ENCODE results near the gene ZBTB7C. TPM values are rescaled to one million over a fixed set of nuclear protein-coding genes. Genes with fewer than 3 reads are reported as not detected.

ZBTB7C gene
- total RNA-seq, 2 experiments from 2014 or later = not detected

- no peak overlapping the region for H2AFZ ChIP-seq (ENCODE audit: low read length)
- no TSS peak for BruUV-seq (replicated peaks)
- no peak for TF ChIP-seq CTCF (conservative IDR thresholded peaks at IDR 0.05; ENCODE audit: low read length)
- no peak for TF ChIP-seq EZH2phosphoT487 (IDR thresholded peaks at IDR 0.05; ENCODE audit: borderline replicate concordance, low read depth, low read length)
- no peaks in the 10 kb centered on the region for H3K36me3 ChIP-seq (ENCODE audit: insufficient read depth, low read length)
- intact Hi-C loops (cut with micrococcal nuclease; ENCODE audit: unreplicated experiment) = no loop called here
- H3K4me1 ChIP-seq (ENCODE audit: insufficient read depth, low read length, poor library complexity, severe bottlenecking) = no peaks in the 10 kb centered on the region
- H3K9me3 ChIP-seq (ENCODE audit: low read length) = no peaks in the 10 kb centered on the region
- no peak for DNase-seq (ENCODE audit: low spot score)
- H3K4me2 ChIP-seq (ENCODE audit: low read length) = no peak overlapping the region
- ChIA-PET CTCF (ENCODE audit: unreplicated experiment) (no interaction called here), POLR2A (no interaction called here)
- H4K20me1 ChIP-seq (ENCODE audit: insufficient read depth, low read length) = no peaks in the 10 kb centered on the region
- no peak overlapping the region for H3K4me3 ChIP-seq (ENCODE audit: low read depth, low read length, poor library complexity, severe bottlenecking)
- no peaks in the 10 kb centered on the region for H3K79me2 ChIP-seq (ENCODE audit: insufficient read depth, low read depth, low read length)
- no peak overlapping the region for H3K27ac ChIP-seq (ENCODE audit: low read depth, low read length, poor library complexity, severe bottlenecking)
- no peaks in the 10 kb centered on the region for H3K9me2 ChIP-seq (ENCODE audit: insufficient read depth, low read length)
These were observed 106.4 kb downstream of the ZBTB7C start for GRCh38 chr18:48302736-48303135.

GRCh38 chr18:48300463-48300961 is 108.7 kb downstream of the ZBTB7C start:
- POLR2A ChIA-PET = no interaction called here
- intact Hi-C loops (cut with micrococcal nuclease; ENCODE audit: unreplicated experiment) = no loop called here
- Histone ChIP-seq H3K9me3 (ENCODE audit: low read length) (no peaks in the 10 kb centered on the region), H3K4me3 (ENCODE audit: low read depth, low read length, poor library complexity, severe bottlenecking) (no peak overlapping the region), H3K4me2 (ENCODE audit: low read length) (0 out of 2 replicates have a peak overlapping the region, but pooled peaks have one; percentile 20), H3K9me2 (ENCODE audit: insufficient read depth, low read length) (no peaks in the 10 kb centered on the region), H3K36me3 (ENCODE audit: insufficient read depth, low read length) (no peaks in the 10 kb centered on the region), H2AFZ (ENCODE audit: low read length) (no peak overlapping the region; the same call in 1 of the 2 replicates), H3K27ac (ENCODE audit: low read depth, low read length, poor library complexity, severe bottlenecking) (no peak overlapping the region), H3K4me1 (ENCODE audit: insufficient read depth, low read length, poor library complexity, severe bottlenecking) (no peaks in the 10 kb centered on the region), H4K20me1 (ENCODE audit: insufficient read depth, low read length) (no peaks in the 10 kb centered on the region), H3K79me2 (ENCODE audit: insufficient read depth, low read depth, low read length) (no peaks in the 10 kb centered on the region)
- no TSS peak for BruUV-seq (replicated peaks)
- DNase-seq (ENCODE audit: low spot score) = peak; percentile 14
- CTCF ChIA-PET (ENCODE audit: unreplicated experiment) = interaction anchor here (0.6 kb wide), 1 partner anchor 608 kb away, joined by 6 read pairs; no protein-coding TSS in a partner anchor
- no peak for TF ChIP-seq CTCF (conservative IDR thresholded peaks at IDR 0.05; ENCODE audit: low read length)
- TF ChIP-seq EZH2phosphoT487 (IDR thresholded peaks at IDR 0.05; ENCODE audit: borderline replicate concordance, low read depth, low read length) = no peak

- no peaks in the 10 kb centered on the region for H3K36me3 ChIP-seq (ENCODE audit: insufficient read depth, low read length)
- intact Hi-C loops (cut with micrococcal nuclease; ENCODE audit: unreplicated experiment) = no loop called here
- no peaks in the 10 kb centered on the region for H3K79me2 ChIP-seq (ENCODE audit: insufficient read depth, low read depth, low read length)
- CTCF ChIA-PET (ENCODE audit: unreplicated experiment) = no interaction called here
- no peak for DNase-seq (ENCODE audit: low spot score)
- no peaks in the 10 kb centered on the region for H3K9me3 ChIP-seq (ENCODE audit: low read length)
- POLR2A ChIA-PET = no interaction called here
- H3K9me2 ChIP-seq (ENCODE audit: insufficient read depth, low read length) = no peaks in the 10 kb centered on the region
- no peaks in the 10 kb centered on the region for H4K20me1 ChIP-seq (ENCODE audit: insufficient read depth, low read length)
- H3K4me3 ChIP-seq (ENCODE audit: low read depth, low read length, poor library complexity, severe bottlenecking) = no peak overlapping the region
- H3K4me1 ChIP-seq (ENCODE audit: insufficient read depth, low read length, poor library complexity, severe bottlenecking) = no peaks in the 10 kb centered on the region
- no TSS peak for BruUV-seq (replicated peaks)
- no peak overlapping the region for H3K27ac ChIP-seq (ENCODE audit: low read depth, low read length, poor library complexity, severe bottlenecking)
- H2AFZ ChIP-seq (ENCODE audit: low read length) = no peak overlapping the region
- H3K4me2 ChIP-seq (ENCODE audit: low read length) = no peak overlapping the region
- TF ChIP-seq EZH2phosphoT487 (IDR thresholded peaks at IDR 0.05; ENCODE audit: borderline replicate concordance, low read depth, low read length) (no peak), CTCF (conservative IDR thresholded peaks at IDR 0.05; ENCODE audit: low read length) (no peak)
These were observed 112.0 kb downstream of the ZBTB7C start for GRCh38 chr18:48297139-48297538.

Data from OCI-LY7 (cell line).